Mucosa of stomach (tissue), 1 donor: Measurements from ENCODE around the gene RNF5.
"Not testable (repeated sequence)": the region's sequence is repeated elsewhere in the genome, so short reads cannot be mapped to it uniquely, and the experiment has no call there.

Experiments used
- H3K27me3 ChIP-seq: one replicate; pipeline ENCODE4 v1.7.0; 2013; ENCODE audit warnings: mild to moderate bottlenecking, low read length; ENCODE audit not compliant: control insufficient read depth, insufficient read depth
- H3K36me3 ChIP-seq: one replicate; pipeline ENCODE4 v1.7.0; 2013; ENCODE audit warnings: low read length; ENCODE audit not compliant: control insufficient read depth, insufficient read depth
- H3K4me1 ChIP-seq: one replicate; pipeline ENCODE4 v1.7.0; 2013; ENCODE audit warnings: mild to moderate bottlenecking, low read length; ENCODE audit not compliant: control insufficient read depth, insufficient read depth
- H3K4me3 ChIP-seq: one replicate; pipeline ENCODE4 v1.7.0; 2013; ENCODE audit warnings: low read length
- H3K9ac ChIP-seq: one replicate; pipeline ENCODE4 v1.7.0; 2013; ENCODE audit warnings: mild to moderate bottlenecking, low read length, moderate library complexity
- H3K9me3 ChIP-seq: one replicate; pipeline ENCODE4 v1.7.0; 2013; ENCODE audit warnings: mild to moderate bottlenecking, low read length, moderate library complexity; ENCODE audit not compliant: control insufficient read depth
- donor health status: Pancreatic carcinoma.

Gene RNF5

DNA sequence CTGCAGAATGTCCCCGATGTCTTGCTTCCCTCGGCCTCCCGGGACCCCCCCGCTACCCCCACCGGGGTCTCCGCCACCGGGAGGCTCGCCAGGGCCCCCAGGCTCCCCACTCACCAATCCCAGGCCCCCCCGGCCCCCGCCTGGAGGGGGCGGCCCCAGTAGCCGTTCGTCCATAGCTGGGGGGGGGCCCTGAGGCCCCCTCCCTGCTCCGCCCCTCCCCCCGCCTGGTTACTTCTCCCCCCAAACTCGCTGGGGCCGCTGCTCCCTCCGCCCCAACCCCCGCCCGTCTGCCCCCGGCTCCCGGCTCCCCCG lies 11.5 kb downstream of the RNF5 start:
- Histone ChIP-seq H3K27me3 (no peaks in the 10 kb centered on the region), H3K9ac (peak overlapping the region; percentile 95), H3K4me1 (peaks cover 53% of the 10 kb centered on the region), H3K36me3 (no peaks in the 10 kb centered on the region), H3K9me3 (no peaks in the 10 kb centered on the region), H3K4me3 (peak overlapping the region; percentile 66)

DNA sequence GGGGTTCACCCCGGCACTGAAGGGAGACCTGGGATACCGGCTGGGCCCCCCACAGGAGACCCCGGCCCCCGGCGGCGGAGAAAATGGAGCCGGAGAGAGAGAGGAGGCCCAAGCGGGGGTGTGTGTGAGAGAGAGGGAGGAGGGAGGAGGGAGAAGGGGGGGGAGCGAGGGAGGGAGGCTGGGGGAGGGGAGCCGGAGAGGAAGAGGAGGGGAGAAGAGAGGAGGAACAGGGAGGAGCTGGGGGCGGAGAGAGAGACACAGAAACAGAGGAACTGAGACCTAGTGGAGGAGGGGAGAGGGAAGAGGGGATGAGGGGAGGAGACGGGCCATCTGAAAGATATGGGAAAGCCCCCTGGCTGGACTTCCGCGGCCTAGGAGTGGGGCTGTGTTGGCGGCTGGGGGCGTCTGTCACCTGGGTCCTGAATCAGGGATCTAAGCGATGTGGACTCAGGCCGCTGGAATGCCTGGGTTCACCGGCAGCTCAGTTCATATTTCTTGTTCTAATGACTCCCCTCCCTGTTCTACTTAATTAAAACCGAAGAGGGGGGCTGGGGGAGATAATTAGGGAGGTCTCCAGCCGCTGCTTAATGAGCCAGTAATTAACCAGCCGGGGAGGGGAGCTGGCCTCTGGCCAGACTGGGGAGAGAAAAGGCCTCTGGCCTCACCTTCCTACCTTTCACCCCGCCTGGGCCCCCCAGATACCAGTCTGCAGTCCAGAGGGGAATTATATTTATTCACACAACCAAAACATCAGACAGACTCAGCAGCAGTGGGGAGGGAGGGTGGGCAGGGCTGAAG lies 12.0 kb downstream of the RNF5 start, which contains the start of gene PBX2:
PBX2 (minus strand) TSS at position 149 of the 798 bp plus-strand sequence. CDS start 287 bp downstream, outside the sequence.
- Histone ChIP-seq H3K36me3 (no peaks in the 10 kb centered on the region), H3K27me3 (no peaks in the 10 kb centered on the region), H3K9me3 (no peaks in the 10 kb centered on the region), H3K4me1 (peaks cover 58% of the 10 kb centered on the region), H3K9ac (peak within 1 kb of the TSS; percentile 95), H3K4me3 (peak within 1 kb of the TSS; percentile 66)

DNA sequence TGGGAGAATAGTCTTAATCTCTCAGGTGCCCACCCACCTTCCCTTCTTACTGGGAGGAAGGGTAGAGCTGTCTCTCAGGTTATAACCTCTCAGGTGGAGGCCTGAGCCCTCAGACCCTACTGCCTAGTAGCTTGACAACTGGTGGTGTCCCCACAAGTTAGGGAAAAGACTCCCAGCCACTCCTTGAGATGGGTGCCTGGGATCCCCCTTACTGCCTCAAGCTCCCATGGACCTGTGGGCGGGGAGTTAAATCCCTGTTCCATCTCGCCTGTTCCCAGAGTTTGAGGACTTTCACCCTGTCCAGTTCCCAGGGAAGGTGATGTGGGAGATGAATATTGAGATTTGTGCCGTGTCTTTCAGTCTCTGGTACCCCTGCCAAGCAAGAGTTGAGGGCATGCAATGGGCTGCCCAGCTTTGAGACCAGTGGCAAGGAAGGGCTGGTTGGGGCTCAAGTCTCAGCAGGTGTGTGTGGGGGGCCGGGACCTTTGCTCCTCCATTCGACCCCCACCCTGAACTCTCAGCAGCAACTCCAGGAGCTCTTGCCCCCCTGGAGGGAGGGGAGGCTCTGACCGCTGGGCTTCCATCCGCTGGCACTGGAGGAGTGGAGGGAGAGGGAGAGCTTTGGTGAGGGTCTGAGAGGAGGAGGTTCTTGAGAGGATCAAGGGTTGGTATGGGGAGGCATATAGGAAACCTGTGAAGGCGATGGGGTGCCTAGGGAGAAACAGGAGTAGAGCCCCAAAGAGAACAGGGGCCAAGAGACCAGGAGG lies 12.9 kb downstream of the RNF5 start:
- Histone ChIP-seq H3K36me3 (no peaks in the 10 kb centered on the region), H3K9ac (peak overlapping the region; percentile 95), H3K4me1 (peaks cover 54% of the 10 kb centered on the region), H3K4me3 (no peak overlapping the region), H3K27me3 (no peaks in the 10 kb centered on the region), H3K9me3 (no peaks in the 10 kb centered on the region)

DNA sequence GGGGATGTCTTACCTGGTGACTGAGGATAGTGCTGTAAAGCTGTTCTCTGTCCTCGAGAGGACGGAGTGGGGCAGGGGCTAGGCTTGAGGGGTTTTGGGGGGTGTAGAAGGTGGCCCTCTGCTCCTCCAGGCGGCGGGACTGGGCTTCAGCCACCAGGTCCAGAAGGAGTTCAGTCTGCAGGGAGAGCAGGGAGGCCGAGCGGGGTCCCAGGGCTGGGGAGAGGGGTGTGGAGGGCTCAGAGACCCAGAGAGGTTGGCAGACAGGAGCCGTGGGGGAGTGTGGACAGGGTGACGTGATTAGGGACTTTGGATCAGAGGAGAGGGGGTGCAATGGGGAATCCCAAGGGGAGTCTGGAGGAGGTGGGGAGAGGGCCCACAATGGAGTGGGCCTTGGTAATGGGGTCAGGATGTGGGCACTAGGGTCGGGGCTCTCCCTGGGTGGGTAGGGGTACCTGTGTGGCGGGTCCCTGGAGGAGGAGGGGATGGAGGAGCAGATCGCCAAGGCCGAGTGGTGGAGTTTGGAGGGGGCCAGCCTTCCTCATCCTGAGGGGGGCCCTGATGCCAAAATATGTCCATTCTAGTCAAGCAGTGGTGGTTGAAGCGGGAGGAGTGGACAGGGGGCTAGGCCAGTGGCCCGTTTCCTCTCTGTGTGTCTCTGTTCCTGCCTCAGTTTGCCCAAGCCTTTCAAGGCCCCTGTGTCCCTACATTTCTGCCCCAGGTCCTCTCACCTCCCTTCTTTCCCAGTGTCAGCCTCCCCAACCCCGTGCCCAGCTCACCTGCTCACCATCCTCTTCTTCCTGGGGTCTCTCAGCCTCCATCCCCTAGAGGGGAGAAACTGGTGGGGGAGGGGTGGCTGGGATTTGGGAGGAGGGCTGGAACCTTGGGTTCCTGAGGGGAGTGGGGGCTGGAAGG lies 13.7 kb downstream of the RNF5 start:
- H3K4me1 ChIP-seq = peaks cover 55% of the 10 kb centered on the region
- H3K36me3 ChIP-seq = no peaks in the 10 kb centered on the region
- peak overlapping the region; percentile 95 for H3K9ac ChIP-seq
- H3K4me3 ChIP-seq = no peak overlapping the region
- H3K9me3 ChIP-seq = no peaks in the 10 kb centered on the region
- no peaks in the 10 kb centered on the region for H3K27me3 ChIP-seq

DNA sequence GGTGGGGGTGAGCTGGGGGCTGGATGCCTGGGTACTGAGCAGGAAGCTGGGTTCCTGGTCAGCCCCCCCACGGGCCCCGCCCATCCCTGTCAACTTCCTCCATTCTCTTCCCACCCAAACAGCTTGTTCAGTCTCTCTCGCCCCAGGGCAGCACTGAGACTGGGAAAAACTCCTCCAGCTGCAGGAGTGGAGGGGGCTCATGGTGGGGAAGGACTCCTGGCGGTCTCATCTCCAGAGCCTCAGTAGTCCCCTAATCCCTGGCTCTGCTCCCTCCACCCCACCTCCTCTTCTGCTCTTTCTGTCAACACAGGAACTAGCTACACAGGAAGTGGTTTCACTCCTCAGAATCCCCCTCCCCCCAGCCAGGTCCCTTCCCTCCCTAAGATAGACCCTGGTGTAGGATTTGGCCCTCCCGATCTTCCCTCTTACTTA lies 14.4 kb downstream of the RNF5 start, which contains the start of gene GPSM3:
GPSM3 (minus strand) TSS at position 36 of the 432 bp plus-strand sequence. CDS start 130 bp downstream, outside the sequence.
- Histone ChIP-seq H3K36me3 (no peaks in the 10 kb centered on the region), H3K9me3 (no peaks in the 10 kb centered on the region), H3K27me3 (no peaks in the 10 kb centered on the region), H3K4me1 (peaks cover 57% of the 10 kb centered on the region), H3K9ac (peak within 1 kb of the TSS; percentile 95), H3K4me3 (peak within 1 kb of the TSS; percentile 11)

DNA sequence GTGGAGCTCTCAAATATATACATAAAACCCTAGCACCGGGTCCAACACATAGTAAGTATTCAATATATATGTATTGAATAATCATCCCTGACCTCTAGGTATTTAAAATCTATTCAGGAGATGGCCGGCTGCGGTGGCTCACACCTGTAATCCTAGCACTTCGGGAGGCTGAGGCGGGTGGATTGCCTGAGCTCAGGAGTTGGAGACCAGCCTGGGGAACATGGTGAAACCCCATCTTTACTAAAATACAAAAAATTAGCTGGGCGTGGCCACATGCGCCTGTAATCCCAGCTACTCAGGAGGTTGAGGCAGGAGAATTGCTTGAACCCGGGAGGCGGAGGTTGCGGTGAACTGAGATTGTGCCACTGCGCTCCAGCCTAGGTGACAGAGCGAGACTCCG lies 14.9 kb downstream of the RNF5 start:
- H3K27me3 ChIP-seq, H3K36me3 ChIP-seq, H3K9me3 ChIP-seq: not testable (repeated sequence)
- H3K9ac ChIP-seq = peak overlapping the region; percentile 95
- H3K4me3 ChIP-seq = peak overlapping the region; percentile 11
- peaks cover 53% of the 10 kb centered on the region for H3K4me1 ChIP-seq

DNA sequence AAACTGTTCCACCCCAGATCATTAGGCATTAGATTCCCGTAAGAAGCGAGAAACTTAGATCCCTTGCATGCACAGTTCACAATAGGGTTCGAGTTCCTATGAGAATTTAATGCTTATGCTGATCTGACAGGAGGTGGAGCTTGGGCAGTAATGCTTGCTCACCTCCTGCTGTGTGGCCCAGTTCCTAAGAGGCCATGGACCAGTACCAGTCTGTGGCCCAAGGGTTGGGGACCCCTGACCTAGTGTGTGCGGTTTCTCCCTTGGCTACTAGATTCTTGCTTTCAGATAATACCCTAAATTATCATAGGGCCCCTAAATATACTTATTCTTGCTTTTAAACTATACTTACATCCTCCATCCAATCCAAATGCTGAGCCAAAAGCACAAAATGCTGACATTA lies 16.2 kb downstream of the RNF5 start:
- Histone ChIP-seq H3K27me3 (no peaks in the 10 kb centered on the region), H3K4me3 (no peak overlapping the region), H3K9me3 (no peaks in the 10 kb centered on the region), H3K36me3 (no peaks in the 10 kb centered on the region), H3K4me1 (peaks cover 44% of the 10 kb centered on the region), H3K9ac (no peak overlapping the region)

DNA sequence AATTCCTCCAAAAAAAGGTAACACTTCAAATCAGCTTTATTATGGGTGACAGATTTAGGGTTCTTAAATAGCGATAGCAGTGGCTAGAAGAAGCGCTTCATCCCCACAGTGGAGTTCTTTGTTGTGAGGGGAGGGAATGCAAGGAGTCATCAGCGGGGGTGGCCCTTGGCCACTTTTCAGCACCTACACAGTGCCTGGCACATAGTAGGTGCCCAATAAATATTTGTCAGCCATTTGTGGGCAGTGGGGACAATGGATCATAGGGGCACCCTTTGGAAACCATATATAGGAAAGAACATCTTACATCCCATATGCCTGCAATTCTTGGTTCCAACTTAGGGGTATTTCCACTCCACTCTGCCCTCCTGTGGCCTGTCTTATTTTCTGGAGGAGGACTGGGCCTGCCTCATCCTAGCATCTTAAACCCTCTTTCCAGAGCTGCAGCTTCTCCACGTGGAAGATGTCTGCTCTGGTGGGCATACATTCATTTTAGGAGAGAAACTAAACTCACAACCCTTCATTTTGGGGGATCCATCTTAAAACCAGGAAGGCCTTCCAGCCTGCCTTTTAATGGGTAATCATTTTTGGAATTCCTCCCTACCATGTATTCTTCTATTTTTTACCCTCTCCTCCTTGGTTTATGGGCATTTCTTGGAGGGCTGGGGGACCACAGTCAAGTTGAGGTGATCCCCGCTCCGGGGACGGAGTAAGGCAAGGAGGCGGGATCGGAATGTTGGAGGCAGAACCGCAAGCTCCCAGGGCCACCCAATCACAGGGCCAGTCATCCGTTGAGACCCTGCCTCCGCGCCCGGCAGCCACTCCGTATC lies 16.8 kb downstream of the RNF5 start:
- H3K4me1 ChIP-seq = peaks cover 44% of the 10 kb centered on the region
- no peaks in the 10 kb centered on the region for H3K36me3 ChIP-seq
- peak overlapping the region; percentile 51 for H3K4me3 ChIP-seq
- no peaks in the 10 kb centered on the region for H3K27me3 ChIP-seq
- H3K9ac ChIP-seq = peak overlapping the region; percentile 66
- H3K9me3 ChIP-seq = no peaks in the 10 kb centered on the region

DNA sequence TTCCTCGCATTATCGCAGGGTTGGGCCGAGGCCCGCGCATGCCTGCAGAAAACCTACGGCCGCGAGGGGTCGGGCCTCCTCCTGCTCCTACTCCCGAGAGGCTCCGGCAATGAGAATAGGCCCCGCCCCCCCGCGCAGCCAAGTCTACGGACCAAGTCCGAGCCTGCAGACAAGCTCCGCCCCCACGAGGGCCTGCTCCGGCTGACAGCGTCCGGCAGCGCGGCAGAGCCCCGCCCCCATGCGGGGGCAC lies 17.4 kb downstream of the RNF5 start:
- no peak overlapping the region for H3K4me3 ChIP-seq
- H3K36me3 ChIP-seq = no peaks in the 10 kb centered on the region
- H3K4me1 ChIP-seq = peaks cover 40% of the 10 kb centered on the region
- no peaks in the 10 kb centered on the region for H3K27me3 ChIP-seq
- H3K9me3 ChIP-seq = no peaks in the 10 kb centered on the region
- peak overlapping the region; percentile 97 for H3K9ac ChIP-seq

DNA sequence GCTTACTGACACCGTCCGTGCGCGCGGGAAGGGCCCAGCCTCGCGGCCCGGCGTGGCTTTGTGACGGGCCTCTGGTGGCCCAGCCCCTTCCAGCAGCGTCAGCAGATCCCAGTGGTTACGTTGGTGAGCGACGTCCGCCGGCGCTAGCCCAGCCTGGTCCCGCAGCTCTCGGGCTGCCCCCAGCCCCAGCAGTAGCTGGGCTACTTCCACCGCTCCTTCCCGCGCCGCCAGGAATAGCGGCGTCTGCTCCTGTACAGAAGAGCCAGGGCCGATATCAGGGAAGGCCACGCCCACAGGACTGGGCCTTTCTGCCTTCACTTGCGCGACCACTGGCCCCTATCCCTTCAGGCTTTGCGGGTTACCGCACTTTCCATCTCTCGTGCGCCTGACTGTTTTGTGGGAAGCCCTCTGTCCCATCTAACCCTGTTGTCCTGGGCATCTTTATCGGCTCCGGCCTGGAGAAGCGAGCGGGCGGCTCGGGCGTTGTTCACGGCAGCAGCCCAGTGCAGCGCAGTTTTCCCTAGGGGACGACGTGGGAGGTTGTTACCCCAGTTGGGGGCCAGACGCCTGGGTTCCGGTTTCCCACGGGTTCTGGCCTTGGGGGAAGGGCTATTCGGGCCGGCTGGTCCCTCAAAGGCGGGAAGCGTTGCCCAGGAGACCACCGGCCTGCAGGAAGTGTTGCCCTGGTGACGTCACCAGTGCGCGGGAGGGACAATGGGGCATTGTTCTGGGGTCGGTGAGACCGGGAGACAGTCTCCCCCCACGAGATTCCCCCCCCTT lies 17.9 kb downstream of the RNF5 start:
- H3K9me3 ChIP-seq = no peaks in the 10 kb centered on the region
- peaks cover 36% of the 10 kb centered on the region for H3K4me1 ChIP-seq
- H3K36me3 ChIP-seq = no peaks in the 10 kb centered on the region
- H3K9ac ChIP-seq = peak overlapping the region; percentile 97
- H3K27me3 ChIP-seq = no peaks in the 10 kb centered on the region
- H3K4me3 ChIP-seq = peak overlapping the region; percentile 94
